K562 (cell line): ENCODE data around the gene ZDHHC8. TPM values are rescaled to one million over a fixed set of nuclear protein-coding genes. Genes with fewer than 3 reads are reported as not detected.

Experiments
- CBFA2T3 ChIP-seq: fragments of 450-650 bp; IDR thresholded peaks from 2 replicates; pipeline ENCODE4 v1.6.1; 2017
- EWSR1 ChIP-seq: fragments of 450-650 bp; IDR thresholded peaks from 2 replicates; pipeline ENCODE4 v1.6.1; 2018; ENCODE audit warnings: borderline replicate concordance, mild to moderate bottlenecking, low read depth, moderate library complexity; ENCODE audit not compliant: partially characterized antibody
- MEF2D ChIP-seq: conservative IDR thresholded peaks from 2 replicates; pipeline ENCODE4 v1.6.1; 2016; ENCODE audit warnings: low read depth, missing genetic modification characterization, missing compliant biosample characterization
- NFIC ChIP-seq: fragments of 450-650 bp; IDR thresholded peaks from 2 replicates; pipeline ENCODE4 v1.6.1; 2017; ENCODE audit warnings: mild to moderate bottlenecking, inconsistent platforms
- PHF20 ChIP-seq: fragments of 450-650 bp; IDR thresholded peaks from 2 replicates; pipeline ENCODE4 v1.6.1; 2018; ENCODE audit not compliant: partially characterized antibody
- PTRF ChIP-seq: fragments of 450-650 bp; IDR thresholded peaks from 2 replicates; pipeline ENCODE4 v1.6.1; 2016; ENCODE audit warnings: mild to moderate bottlenecking, missing genetic modification characterization, missing compliant biosample characterization
- TEAD4 ChIP-seq, 2 experiments: sonication (generic) in 1 of 2; formaldehyde crosslinking in 1 of 2; IDR thresholded peaks; 2 replicates each; pipeline versions ENCODE4 v1.6.1 to v1.8.0; 2012 to 2022; ENCODE audit warnings: borderline replicate concordance in 1 of 2, inconsistent platforms in 1 of 2, low read length in 1 of 2, mild to moderate bottlenecking in 1 of 2, missing genetic modification reagents in 1 of 2
- WHSC1 ChIP-seq: IDR thresholded peaks from one replicate; pipeline ENCODE4 v1.6.1; 2012; ENCODE audit warnings: low read length, control low read depth, inconsistent platforms
- XRCC3 ChIP-seq: fragments of 450-650 bp; IDR thresholded peaks from 2 replicates; pipeline ENCODE4 v1.6.1; 2017; ENCODE audit warnings: mild to moderate bottlenecking, moderate library complexity
- ZBTB1 ChIP-seq: sonication (generic); formaldehyde crosslinking; IDR thresholded peaks from 2 replicates; pipeline ENCODE4 v1.8.1; 2023; ENCODE audit warnings: missing genetic modification reagents, low read depth, mild to moderate bottlenecking, borderline replicate concordance
- ZFPM2 ChIP-seq: fragments of 250-450 bp; sonication (Bioruptor Pico); IDR thresholded peaks from 2 replicates; pipeline ENCODE4 v1.5.1; 2022; ENCODE audit warnings: mild to moderate bottlenecking
- ZNF140 ChIP-seq: fragments of 250-450 bp; sonication (Bioruptor Pico); IDR thresholded peaks from 2 replicates; pipeline ENCODE4 v1.8.0; 2021; ENCODE audit warnings: moderate library complexity, mild to moderate bottlenecking, inconsistent platforms
- polyA plus RNA-seq, 8 experiments: library from polyadenylated mRNA; depleted of rRNA in 4 of 8; stranded (reverse) in 5 of 8; unstranded in 3 of 8; fragments of >200 nt; fragmentation: Nextera tagmentation in 2 of 8; fragmentation: Illumina TruSeq in 1 of 8; extraction: Ambion mirVana in 2 of 8; extraction: Trizol in 1 of 8; gene quantifications; 2 replicates each; pipeline versions ENCODE4 v1.2.1 to v1.2.3, GENCODE V29; 2011 to 2014; ENCODE audit warnings: inconsistent platforms in 1 of 8, missing spikeins in 1 of 8
- total RNA-seq, 7 experiments: library from RNA; depleted of rRNA in 6 of 7; stranded (reverse); fragments of >200 nt in 6 of 7; fragmentation: Illumina TruSeq in 2 of 7; extraction: Trizol in 2 of 7; gene quantifications; 2 replicates each; pipeline versions ENCODE4 v1.2.1 to v1.2.3, GENCODE V29; 2011 to 2021; ENCODE audit warnings: low replicate concordance in 1 of 7
- TF ChIP-seq, protein P1 (sequence below): sonication (generic); formaldehyde crosslinking; IDR thresholded peaks from 2 replicates; pipeline ENCODE4 v1.8.0; 2023; ENCODE audit warnings: missing genetic modification reagents, mild to moderate bottlenecking, borderline replicate concordance
- TF ChIP-seq, protein P2 (sequence below): sonication (generic); formaldehyde crosslinking; IDR thresholded peaks from 2 replicates; pipeline ENCODE4 v1.8.0; 2023; ENCODE audit warnings: mild to moderate bottlenecking, missing genetic modification reagents
- TF ChIP-seq, protein P3 (sequence below): fragments of 250-450 bp; sonication (Bioruptor Pico); IDR thresholded peaks from 2 replicates; pipeline ENCODE4 v1.8.0; 2021; ENCODE audit warnings: moderate library complexity, mild to moderate bottlenecking, inconsistent platforms

ZDHHC8 gene
- total and polyA plus RNA-seq, 9 of the 15 experiments (the other 6 are each of a cell fraction or from before 2014, with no cell fraction given): 0.04 to 109 (median 16.4) TPM

DNA sequence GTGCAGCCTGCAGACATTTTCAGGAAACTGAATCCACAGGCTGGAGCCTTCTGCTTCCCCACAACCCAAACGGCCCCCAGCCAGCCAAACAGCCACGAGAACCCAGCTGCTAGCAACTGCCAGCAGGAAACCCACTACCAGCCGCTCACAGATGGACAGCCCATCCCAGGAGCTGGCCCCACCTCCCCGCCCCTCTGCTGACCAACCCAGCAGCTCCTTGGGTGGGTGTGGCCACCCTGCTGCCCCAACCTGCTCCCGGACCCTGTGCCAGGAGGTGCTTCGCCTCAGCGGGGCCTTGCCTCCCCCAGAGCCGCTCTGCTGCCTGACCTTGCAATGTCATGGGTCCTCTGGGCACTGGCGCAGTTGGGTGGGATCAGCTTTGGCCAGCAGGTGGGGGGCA is 27.5 kb downstream of the ZDHHC8 start (continued):
- TF ChIP-seq, protein P1, sequence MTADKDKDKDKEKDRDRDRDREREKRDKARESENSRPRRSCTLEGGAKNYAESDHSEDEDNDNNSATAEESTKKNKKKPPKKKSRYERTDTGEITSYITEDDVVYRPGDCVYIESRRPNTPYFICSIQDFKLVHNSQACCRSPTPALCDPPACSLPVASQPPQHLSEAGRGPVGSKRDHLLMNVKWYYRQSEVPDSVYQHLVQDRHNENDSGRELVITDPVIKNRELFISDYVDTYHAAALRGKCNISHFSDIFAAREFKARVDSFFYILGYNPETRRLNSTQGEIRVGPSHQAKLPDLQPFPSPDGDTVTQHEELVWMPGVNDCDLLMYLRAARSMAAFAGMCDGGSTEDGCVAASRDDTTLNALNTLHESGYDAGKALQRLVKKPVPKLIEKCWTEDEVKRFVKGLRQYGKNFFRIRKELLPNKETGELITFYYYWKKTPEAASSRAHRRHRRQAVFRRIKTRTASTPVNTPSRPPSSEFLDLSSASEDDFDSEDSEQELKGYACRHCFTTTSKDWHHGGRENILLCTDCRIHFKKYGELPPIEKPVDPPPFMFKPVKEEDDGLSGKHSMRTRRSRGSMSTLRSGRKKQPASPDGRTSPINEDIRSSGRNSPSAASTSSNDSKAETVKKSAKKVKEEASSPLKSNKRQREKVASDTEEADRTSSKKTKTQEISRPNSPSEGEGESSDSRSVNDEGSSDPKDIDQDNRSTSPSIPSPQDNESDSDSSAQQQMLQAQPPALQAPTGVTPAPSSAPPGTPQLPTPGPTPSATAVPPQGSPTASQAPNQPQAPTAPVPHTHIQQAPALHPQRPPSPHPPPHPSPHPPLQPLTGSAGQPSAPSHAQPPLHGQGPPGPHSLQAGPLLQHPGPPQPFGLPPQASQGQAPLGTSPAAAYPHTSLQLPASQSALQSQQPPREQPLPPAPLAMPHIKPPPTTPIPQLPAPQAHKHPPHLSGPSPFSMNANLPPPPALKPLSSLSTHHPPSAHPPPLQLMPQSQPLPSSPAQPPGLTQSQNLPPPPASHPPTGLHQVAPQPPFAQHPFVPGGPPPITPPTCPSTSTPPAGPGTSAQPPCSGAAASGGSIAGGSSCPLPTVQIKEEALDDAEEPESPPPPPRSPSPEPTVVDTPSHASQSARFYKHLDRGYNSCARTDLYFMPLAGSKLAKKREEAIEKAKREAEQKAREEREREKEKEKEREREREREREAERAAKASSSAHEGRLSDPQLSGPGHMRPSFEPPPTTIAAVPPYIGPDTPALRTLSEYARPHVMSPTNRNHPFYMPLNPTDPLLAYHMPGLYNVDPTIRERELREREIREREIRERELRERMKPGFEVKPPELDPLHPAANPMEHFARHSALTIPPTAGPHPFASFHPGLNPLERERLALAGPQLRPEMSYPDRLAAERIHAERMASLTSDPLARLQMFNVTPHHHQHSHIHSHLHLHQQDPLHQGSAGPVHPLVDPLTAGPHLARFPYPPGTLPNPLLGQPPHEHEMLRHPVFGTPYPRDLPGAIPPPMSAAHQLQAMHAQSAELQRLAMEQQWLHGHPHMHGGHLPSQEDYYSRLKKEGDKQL (CRISPR knock-in tag): 0 out of 2 replicates have a peak, but pooled peaks have one; percentile 46
- TF ChIP-seq ZFPM2 (CRISPR knock-in tag): no peak
- no peak for TF ChIP-seq MEF2D (tag)
- TF ChIP-seq XRCC3: no peak
- TF ChIP-seq ZBTB1 (CRISPR knock-in tag): 0 out of 2 replicates have a peak, but pooled peaks have one; percentile 25
- TF ChIP-seq CBFA2T3: no peak
- TF ChIP-seq, protein P2, sequence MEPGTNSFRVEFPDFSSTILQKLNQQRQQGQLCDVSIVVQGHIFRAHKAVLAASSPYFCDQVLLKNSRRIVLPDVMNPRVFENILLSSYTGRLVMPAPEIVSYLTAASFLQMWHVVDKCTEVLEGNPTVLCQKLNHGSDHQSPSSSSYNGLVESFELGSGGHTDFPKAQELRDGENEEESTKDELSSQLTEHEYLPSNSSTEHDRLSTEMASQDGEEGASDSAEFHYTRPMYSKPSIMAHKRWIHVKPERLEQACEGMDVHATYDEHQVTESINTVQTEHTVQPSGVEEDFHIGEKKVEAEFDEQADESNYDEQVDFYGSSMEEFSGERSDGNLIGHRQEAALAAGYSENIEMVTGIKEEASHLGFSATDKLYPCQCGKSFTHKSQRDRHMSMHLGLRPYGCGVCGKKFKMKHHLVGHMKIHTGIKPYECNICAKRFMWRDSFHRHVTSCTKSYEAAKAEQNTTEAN (CRISPR knock-in tag): 0 out of 2 replicates have a peak, but pooled peaks have one; percentile 12
- TF ChIP-seq PTRF (tag): no peak
- no peak for TF ChIP-seq ZNF140
- TF ChIP-seq WHSC1: no peak
- no peak for TF ChIP-seq EWSR1
- TF ChIP-seq, protein P3, sequence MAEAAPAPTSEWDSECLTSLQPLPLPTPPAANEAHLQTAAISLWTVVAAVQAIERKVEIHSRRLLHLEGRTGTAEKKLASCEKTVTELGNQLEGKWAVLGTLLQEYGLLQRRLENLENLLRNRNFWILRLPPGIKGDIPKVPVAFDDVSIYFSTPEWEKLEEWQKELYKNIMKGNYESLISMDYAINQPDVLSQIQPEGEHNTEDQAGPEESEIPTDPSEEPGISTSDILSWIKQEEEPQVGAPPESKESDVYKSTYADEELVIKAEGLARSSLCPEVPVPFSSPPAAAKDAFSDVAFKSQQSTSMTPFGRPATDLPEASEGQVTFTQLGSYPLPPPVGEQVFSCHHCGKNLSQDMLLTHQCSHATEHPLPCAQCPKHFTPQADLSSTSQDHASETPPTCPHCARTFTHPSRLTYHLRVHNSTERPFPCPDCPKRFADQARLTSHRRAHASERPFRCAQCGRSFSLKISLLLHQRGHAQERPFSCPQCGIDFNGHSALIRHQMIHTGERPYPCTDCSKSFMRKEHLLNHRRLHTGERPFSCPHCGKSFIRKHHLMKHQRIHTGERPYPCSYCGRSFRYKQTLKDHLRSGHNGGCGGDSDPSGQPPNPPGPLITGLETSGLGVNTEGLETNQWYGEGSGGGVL (CRISPR knock-in tag): no peak
- no peak for TF ChIP-seq PHF20
- no peak for TF ChIP-seq NFIC
- no peak for TF ChIP-seq TEAD4 (IDR thresholded peaks at IDR 0.05; ENCODE audit: low read length)
- TF ChIP-seq TEAD4 (CRISPR knock-in tag; IDR thresholded peaks at IDR 0.05; ENCODE audit: borderline replicate concordance): 0 out of 2 replicates have a peak, but pooled peaks have one; percentile 10
